Measurements from ENCODE around the gene CREBRF. TPM values are rescaled to one million over a fixed set of nuclear protein-coding genes. Genes with fewer than 3 reads are reported as not detected.

CREBRF gene
- polyA plus RNA-seq, 3 donors, result 23.1 to 27.6 (median 23.6) TPM

- Mint-ChIP-seq H3K4me1 (peaks cover 4% of the 10 kb centered on the region), H3K27me3 (ENCODE audit: low read depth in 3 of 3) (peaks cover 0 to 4% (median 0%) of the 10 kb centered on the region in 3 donors), H3K27ac (no peak overlapping the region), H3K36me3 (peaks cover 16 to 19% of the 10 kb centered on the region in 2 donors), H3K4me3 (no peak overlapping the region), H3K9me3 (no peaks in the 10 kb centered on the region)
- H3K4me3 ChIP-seq (replicated peaks in 1 of 3; ENCODE audit: low read depth in 2 of 3, low read length in 3 of 3), result no peak overlapping the region
- DNase-seq, result no peak
- H4K20me1 ChIP-seq (ENCODE audit: insufficient read depth, low read length), result no peaks in the 10 kb centered on the region
- no peak overlapping the region for H3K27ac ChIP-seq (ENCODE audit: low read depth in 1 of 2, low read length in 2 of 2)
- H3K36me3 ChIP-seq (replicated peaks in 1 of 2; ENCODE audit: control insufficient read depth in 1 of 2, insufficient read depth in 2 of 2, low read length in 2 of 2), result peaks cover 7 to 31% of the 10 kb centered on the region in 2 donors
- H3K9me3 ChIP-seq (replicated peaks in 1 of 2; ENCODE audit: control insufficient read depth in 1 of 2, insufficient read depth in 1 of 2, low read length in 2 of 2), result no peaks in the 10 kb centered on the region
- peaks cover 6% of the 10 kb centered on the region for H3K79me2 ChIP-seq (ENCODE audit: insufficient read depth, low read length)
- H2AFZ ChIP-seq (ENCODE audit: insufficient read depth, low read depth, low read length, poor library complexity, severe bottlenecking), result no peak overlapping the region
- WGBS (ENCODE audit: insufficient coverage), result 83% methylated on average over 3 of the region's 4 CpGs
- H3K27me3 ChIP-seq (ENCODE audit: control insufficient read depth in 2 of 2, insufficient read depth in 2 of 2, low read length in 2 of 2), result no peaks in the 10 kb centered on the region
- no peak for TF ChIP-seq CTCF (IDR thresholded peaks at IDR 0.05)
- no peak overlapping the region for H3K9ac ChIP-seq (ENCODE audit: insufficient read depth, low read length, poor library complexity, severe bottlenecking)
- intact Hi-C loops (cut with micrococcal nuclease), result loop anchor here (10.0 kb wide), 1 partner anchor 156 kb away; the partner anchor contains the start of gene ATP6V0E1 (in 2 of the 2)
- no peak overlapping the region for H3K4me2 ChIP-seq (replicated peaks; ENCODE audit: extremely low read depth, low read length, poor library complexity, severe bottlenecking)
- H3K4me1 ChIP-seq (ENCODE audit: control insufficient read depth in 1 of 2, insufficient read depth in 2 of 2, low read length in 2 of 2), result peaks cover 5 to 11% of the 10 kb centered on the region in 2 donors
Observed at GRCh38 chr5:173140769-173141168, 84.6 kb downstream of the CREBRF start.

- H3K27ac Mint-ChIP-seq, result peak overlapping the region in 1 of 7 donors; percentile 4
- H3K27me3 Mint-ChIP-seq (ENCODE audit: low read depth in 3 of 3), result peaks cover 0 to 4% (median 0%) of the 10 kb centered on the region in 3 donors
- Histone ChIP-seq H3K4me3 (replicated peaks in 1 of 3; ENCODE audit: low read depth in 2 of 3, low read length in 3 of 3) (no peak overlapping the region), H3K9ac (ENCODE audit: insufficient read depth, low read length, poor library complexity, severe bottlenecking) (no peak overlapping the region), H3K9me3 (replicated peaks in 1 of 2; ENCODE audit: control insufficient read depth in 1 of 2, insufficient read depth in 1 of 2, low read length in 2 of 2) (no peaks in the 10 kb centered on the region), H3K79me2 (ENCODE audit: insufficient read depth, low read length) (peaks cover 6% of the 10 kb centered on the region), H4K20me1 (ENCODE audit: insufficient read depth, low read length) (no peaks in the 10 kb centered on the region), H3K36me3 (replicated peaks in 1 of 2; ENCODE audit: control insufficient read depth in 1 of 2, insufficient read depth in 2 of 2, low read length in 2 of 2) (peaks cover 13 to 25% of the 10 kb centered on the region in 2 donors), H3K4me1 (ENCODE audit: control insufficient read depth in 1 of 2, insufficient read depth in 2 of 2, low read length in 2 of 2) (peaks cover 5 to 11% of the 10 kb centered on the region in 2 donors), H3K27me3 (ENCODE audit: control insufficient read depth in 2 of 2, insufficient read depth in 2 of 2, low read length in 2 of 2) (no peaks in the 10 kb centered on the region), H3K27ac (ENCODE audit: low read depth in 1 of 2, low read length in 2 of 2) (no peak overlapping the region), H2AFZ (ENCODE audit: insufficient read depth, low read depth, low read length, poor library complexity, severe bottlenecking) (peak overlapping the region; percentile 91), H3K4me2 (replicated peaks; ENCODE audit: extremely low read depth, low read length, poor library complexity, severe bottlenecking) (no peak overlapping the region)
- H3K4me1 Mint-ChIP-seq, result peaks cover 4% of the 10 kb centered on the region
- TF ChIP-seq CTCF (IDR thresholded peaks at IDR 0.05), result no peak
- WGBS (ENCODE audit: insufficient coverage), result no CpG with 5 or more reads among the region's 8 CpGs
- no peak overlapping the region for H3K4me3 Mint-ChIP-seq
- peaks cover 12 to 20% of the 10 kb centered on the region in 2 donors for H3K36me3 Mint-ChIP-seq
- no peaks in the 10 kb centered on the region for H3K9me3 Mint-ChIP-seq
- no peak for DNase-seq
- intact Hi-C loops (cut with micrococcal nuclease), result loop anchor here (10.0 kb wide), 1 partner anchor 159 kb away; the partner anchor contains the start of gene ATP6V0E1 (in 2 of the 2)
Observed at GRCh38 chr5:173143567-173143966, 87.4 kb downstream of the CREBRF start.

Data from CD14-positive monocyte (primary cell).